Glomerular endothelial cell (primary cell): ENCODE data around the gene CEACAM21. TPM values are rescaled to one million over a fixed set of nuclear protein-coding genes. Genes with fewer than 3 reads are reported as not detected.

ENCODE experiments used
- DNase-seq: peaks from one replicate; pipeline ENCODE4 v3.0.0-alpha.2; 2011; ENCODE audit warnings: low read depth, low spot score; ENCODE audit errors: extremely low read depth
- total RNA-seq: library from RNA; depleted of rRNA; stranded (reverse); fragments of >200 nt; gene quantifications from 2 replicates; pipeline ENCODE4 v1.2.3, GENCODE V29; 2015

Gene CEACAM21
- total RNA-seq, 1 donor from 2014 or later = 8.8 TPM

GRCh38 chr19:41616792-41617621 lies 41.0 kb downstream of the CEACAM21 start:
- DNase-seq = no peak

GRCh38 chr19:41617941-41618730 lies 42.2 kb downstream of the CEACAM21 start:
- no peak for DNase-seq

GRCh38 chr19:41619018-41619556 lies 43.1 kb downstream of the CEACAM21 start:
- no peak for DNase-seq

GRCh38 chr19:41620171-41620570 lies 44.2 kb downstream of the CEACAM21 start:
- no peak for DNase-seq

GRCh38 chr19:41621226-41621625 lies 45.3 kb downstream of the CEACAM21 start:
- no peak for DNase-seq

GRCh38 chr19:41621654-41622053 lies 45.7 kb downstream of the CEACAM21 start:
- DNase-seq = no peak

GRCh38 chr19:41623360-41623759 lies 47.4 kb downstream of the CEACAM21 start:
- DNase-seq = no peak

- DNase-seq = no peak
Measured at GRCh38 chr19:41624515-41624914, 48.5 kb downstream of the CEACAM21 start.

- no peak for DNase-seq
Measured at GRCh38 chr19:41624937-41625336, 49.0 kb downstream of the CEACAM21 start.

- no peak for DNase-seq
Measured at GRCh38 chr19:41626278-41626677, 50.3 kb downstream of the CEACAM21 start.

- DNase-seq = no peak
Measured at GRCh38 chr19:41626877-41627276, 50.9 kb downstream of the CEACAM21 start, which contains the start of gene CEACAM4. CEACAM4 (minus strand) TSS chr19:41627074; CDS start chr19:41626963, 111 bp downstream.

GRCh38 chr19:41627966-41628675 lies 52.2 kb downstream of the CEACAM21 start:
- no peak for DNase-seq

Other genes with a start within 250 kb of the CEACAM21 start
- 59.4 and 176 TPM in 2 replicates for gene TGFB1, start 222.2 kb upstream of the CEACAM21 start, total RNA-seq
- gene B9D2, start 212.0 kb upstream of the CEACAM21 start, total RNA-seq = 7.6 and 8.2 TPM in 2 replicates
- 9.4 and 10.1 TPM in 2 replicates for gene TMEM91, start 199.6 kb upstream of the CEACAM21 start, total RNA-seq
- gene EXOSC5, start 178.8 kb upstream of the CEACAM21 start, total RNA-seq = 16.7 and 17.0 TPM in 2 replicates
- 27.0 and 33.6 TPM in 2 replicates for gene BCKDHA, start 178.3 kb upstream of the CEACAM21 start, total RNA-seq
- gene B3GNT8, start 148.8 kb upstream of the CEACAM21 start, total RNA-seq = 0.19 and 5.5 TPM in 2 replicates
- 45.2 and 50.2 TPM in 2 replicates for gene DMAC2, start 136.3 kb upstream of the CEACAM21 start, total RNA-seq
- not detected in 2 replicates for gene ERICH4, start 133.0 kb upstream of the CEACAM21 start, total RNA-seq
- not detected in 2 replicates for gene CEACAM4, start 50.9 kb downstream of the CEACAM21 start, total RNA-seq
- gene CEACAM7, start 112.1 kb downstream of the CEACAM21 start, total RNA-seq = not detected in 2 replicates
- not detected in 2 replicates for gene CEACAM5, start 132.5 kb downstream of the CEACAM21 start, total RNA-seq
- not detected in 2 replicates for gene CEACAM6, start 179.4 kb downstream of the CEACAM21 start, total RNA-seq
- not detected in 2 replicates for gene CEACAM3, start 220.4 kb downstream of the CEACAM21 start, total RNA-seq